Loucy (cell line): ENCODE results near the gene WDR7.

ENCODE experiments used
- H2AFZ ChIP-seq: fragments of 200-600 bp; sonication (generic); 2 replicates; pipeline ENCODE4 v1.6.0; 2016; ENCODE audit warnings: antibody characterized with exemption, mild to moderate bottlenecking, low read length, moderate library complexity
- H3F3A ChIP-seq: fragments of 200-600 bp; 2 replicates; pipeline ENCODE4 v1.6.0; 2016; ENCODE audit warnings: antibody characterized with exemption, low read depth, mild to moderate bottlenecking
- H3K27me3 ChIP-seq: fragments of 200-600 bp; sonication (generic); 2 replicates; pipeline ENCODE4 v1.6.1; 2014; ENCODE audit warnings: low read length, mild to moderate bottlenecking; ENCODE audit not compliant: insufficient read depth, poor library complexity, severe bottlenecking
- H3K36me3 ChIP-seq: fragments of 200-600 bp; sonication (generic); 2 replicates; pipeline ENCODE4 v1.6.1; 2016; ENCODE audit warnings: low read length; ENCODE audit not compliant: insufficient read depth
- H3K4me1 ChIP-seq: fragments of 200-600 bp; sonication (generic); 2 replicates; pipeline ENCODE4 v1.5.1; 2014; ENCODE audit warnings: low read length, mild to moderate bottlenecking; ENCODE audit not compliant: insufficient read depth, poor library complexity, severe bottlenecking
- H3K4me2 ChIP-seq: fragments of 200-600 bp; sonication (generic); 2 replicates; pipeline ENCODE4 v1.6.0; 2014; ENCODE audit warnings: antibody characterized with exemption, low read length, low read depth, mild to moderate bottlenecking; ENCODE audit not compliant: poor library complexity, severe bottlenecking
- H3K4me3 ChIP-seq: fragments of 200-600 bp; sonication (generic); 2 replicates; pipeline ENCODE4 v1.5.1; 2014; ENCODE audit warnings: low read length, mild to moderate bottlenecking, mixed read lengths; ENCODE audit not compliant: poor library complexity, severe bottlenecking
- H3K79me2 ChIP-seq: fragments of 200-600 bp; sonication (generic); 2 replicates; pipeline ENCODE4 v1.6.1; 2014; ENCODE audit warnings: low read length; ENCODE audit not compliant: insufficient read depth
- H3K9ac ChIP-seq: fragments of 200-600 bp; sonication (generic); 2 replicates; pipeline ENCODE4 v1.6.0; 2014; ENCODE audit warnings: mild to moderate bottlenecking, low read depth, low read length, moderate library complexity; ENCODE audit not compliant: poor library complexity, severe bottlenecking
- H3K9me2 ChIP-seq: fragments of 200-600 bp; sonication (generic); replicated peaks from 2 replicates; pipeline ENCODE4 v1.6.1; 2016; ENCODE audit warnings: low read depth, low read length, mixed read lengths
- H3K9me3 ChIP-seq: fragments of 200-600 bp; sonication (generic); 2 replicates; pipeline ENCODE4 v1.6.1; 2014; ENCODE audit warnings: mild to moderate bottlenecking, antibody characterized with exemption, low read length, low read depth; ENCODE audit not compliant: insufficient read depth
- H4K20me1 ChIP-seq: fragments of 200-600 bp; sonication (generic); 2 replicates; pipeline ENCODE4 v1.6.0; 2014; ENCODE audit warnings: antibody characterized with exemption, low read length, mild to moderate bottlenecking; ENCODE audit not compliant: insufficient read depth, poor library complexity, severe bottlenecking
- EZH2phosphoT487 ChIP-seq: fragments of 200-600 bp; IDR thresholded peaks from 2 replicates; pipeline ENCODE4 v1.6.1; 2018; ENCODE audit warnings: antibody characterized with exemption, mild to moderate bottlenecking, moderate library complexity, borderline replicate concordance
- TF ChIP-seq, protein P1 (sequence below): fragments of 200-600 bp; sonication (generic); conservative IDR thresholded peaks from 2 replicates; pipeline ENCODE4 v1.5.1; 2014; ENCODE audit warnings: mild to moderate bottlenecking, antibody characterized with exemption, low read length

Gene WDR7

GRCh38 chr18:57054891-57055290 is 403.7 kb downstream of the WDR7 start:
- no peaks in the 10 kb centered on the region for H3K36me3 ChIP-seq
- no peaks in the 10 kb centered on the region for H4K20me1 ChIP-seq
- no peak overlapping the region for H3K9ac ChIP-seq
- H3K9me2 ChIP-seq, result no peaks in the 10 kb centered on the region
- H3K4me3 ChIP-seq, result no peak overlapping the region
- H3K27me3 ChIP-seq, result no peaks in the 10 kb centered on the region
- H3K9me3 ChIP-seq, result no peaks in the 10 kb centered on the region
- no peak overlapping the region for H3K4me2 ChIP-seq
- H2AFZ ChIP-seq, result no peak overlapping the region
- TF ChIP-seq EZH2phosphoT487, result no peak
- TF ChIP-seq, protein P1, sequence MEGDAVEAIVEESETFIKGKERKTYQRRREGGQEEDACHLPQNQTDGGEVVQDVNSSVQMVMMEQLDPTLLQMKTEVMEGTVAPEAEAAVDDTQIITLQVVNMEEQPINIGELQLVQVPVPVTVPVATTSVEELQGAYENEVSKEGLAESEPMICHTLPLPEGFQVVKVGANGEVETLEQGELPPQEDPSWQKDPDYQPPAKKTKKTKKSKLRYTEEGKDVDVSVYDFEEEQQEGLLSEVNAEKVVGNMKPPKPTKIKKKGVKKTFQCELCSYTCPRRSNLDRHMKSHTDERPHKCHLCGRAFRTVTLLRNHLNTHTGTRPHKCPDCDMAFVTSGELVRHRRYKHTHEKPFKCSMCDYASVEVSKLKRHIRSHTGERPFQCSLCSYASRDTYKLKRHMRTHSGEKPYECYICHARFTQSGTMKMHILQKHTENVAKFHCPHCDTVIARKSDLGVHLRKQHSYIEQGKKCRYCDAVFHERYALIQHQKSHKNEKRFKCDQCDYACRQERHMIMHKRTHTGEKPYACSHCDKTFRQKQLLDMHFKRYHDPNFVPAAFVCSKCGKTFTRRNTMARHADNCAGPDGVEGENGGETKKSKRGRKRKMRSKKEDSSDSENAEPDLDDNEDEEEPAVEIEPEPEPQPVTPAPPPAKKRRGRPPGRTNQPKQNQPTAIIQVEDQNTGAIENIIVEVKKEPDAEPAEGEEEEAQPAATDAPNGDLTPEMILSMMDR, result no peak
- peaks cover 7% of the 10 kb centered on the region for H3K4me1 ChIP-seq
- H3K79me2 ChIP-seq, result no peaks in the 10 kb centered on the region
- no peaks in the 10 kb centered on the region for H3F3A ChIP-seq

GRCh38 chr18:57057890-57058289 is 406.7 kb downstream of the WDR7 start:
- Histone ChIP-seq H3K9ac (no peak overlapping the region), H4K20me1 (no peaks in the 10 kb centered on the region), H3K79me2 (no peaks in the 10 kb centered on the region), H3F3A (no peaks in the 10 kb centered on the region), H3K4me1 (no peaks in the 10 kb centered on the region), H3K36me3 (no peaks in the 10 kb centered on the region), H3K27me3 (no peaks in the 10 kb centered on the region), H2AFZ (no peak overlapping the region), H3K9me3 (no peaks in the 10 kb centered on the region), H3K4me2 (no peak overlapping the region), H3K9me2 (no peaks in the 10 kb centered on the region), H3K4me3 (no peak overlapping the region)
- no peak for TF ChIP-seq EZH2phosphoT487
- TF ChIP-seq, protein P1, result no peak

- H3F3A ChIP-seq, result no peaks in the 10 kb centered on the region
- H3K36me3 ChIP-seq, result no peaks in the 10 kb centered on the region
- no peaks in the 10 kb centered on the region for H3K79me2 ChIP-seq
- no peaks in the 10 kb centered on the region for H3K9me3 ChIP-seq
- TF ChIP-seq EZH2phosphoT487, result no peak
- TF ChIP-seq, protein P1, result no peak
- no peaks in the 10 kb centered on the region for H3K27me3 ChIP-seq
- H3K9ac ChIP-seq, result no peak overlapping the region
- no peak overlapping the region for H2AFZ ChIP-seq
- no peaks in the 10 kb centered on the region for H3K4me1 ChIP-seq
- no peaks in the 10 kb centered on the region for H4K20me1 ChIP-seq
- no peak overlapping the region for H3K4me3 ChIP-seq
- H3K9me2 ChIP-seq, result no peaks in the 10 kb centered on the region
- no peak overlapping the region for H3K4me2 ChIP-seq
Measured at GRCh38 chr18:57058734-57059133, 407.6 kb downstream of the WDR7 start.
